Measurements from ENCODE around the gene HLA-DOB. TPM values are rescaled to one million over a fixed set of nuclear protein-coding genes. Genes with fewer than 3 reads are reported as not detected.

The HLA-DOB gene
- total and polyA plus RNA-seq, 12 donors: 0.28 to 1.6 (median 0.66) TPM; not detected in 4

DNA sequence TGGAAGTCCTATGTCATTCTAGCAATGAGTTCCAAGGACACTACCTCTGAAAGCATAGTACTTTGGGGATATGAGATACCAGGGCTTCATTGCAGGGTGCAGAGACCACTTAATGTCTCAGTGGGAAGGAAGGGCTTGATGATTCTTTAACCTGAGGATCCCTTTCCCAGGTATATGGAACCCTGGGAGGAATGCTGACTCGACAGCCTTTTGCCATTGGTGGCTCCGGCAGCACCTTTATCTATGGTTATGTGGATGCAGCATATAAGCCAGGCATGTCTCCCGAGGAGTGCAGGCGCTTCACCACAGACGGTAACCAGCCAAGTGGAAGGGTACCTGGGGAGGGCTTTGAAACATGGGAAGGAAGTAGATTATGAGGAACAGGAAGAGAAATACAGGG lies 41.4 kb upstream of the HLA-DOB start:
- 77 to 91% (median 90%) methylated on average over 4 to 5 of the region's 5 CpGs for WGBS, 4 donors
- no peaks in the 10 kb centered on the region for H3K9me3 ChIP-seq (replicated peaks in 1 of 3)
- H3K4me3 ChIP-seq: no peak overlapping the region
- intact Hi-C loops (cut with DNase I): no loop called here
- no peaks in the 10 kb centered on the region for H3K27me3 ChIP-seq
- peaks cover 3 to 9% of the 10 kb centered on the region in 2 donors for H3K4me1 ChIP-seq (replicated peaks in 1 of 2)
- no peak for DNase-seq
- TF ChIP-seq, protein P1, sequence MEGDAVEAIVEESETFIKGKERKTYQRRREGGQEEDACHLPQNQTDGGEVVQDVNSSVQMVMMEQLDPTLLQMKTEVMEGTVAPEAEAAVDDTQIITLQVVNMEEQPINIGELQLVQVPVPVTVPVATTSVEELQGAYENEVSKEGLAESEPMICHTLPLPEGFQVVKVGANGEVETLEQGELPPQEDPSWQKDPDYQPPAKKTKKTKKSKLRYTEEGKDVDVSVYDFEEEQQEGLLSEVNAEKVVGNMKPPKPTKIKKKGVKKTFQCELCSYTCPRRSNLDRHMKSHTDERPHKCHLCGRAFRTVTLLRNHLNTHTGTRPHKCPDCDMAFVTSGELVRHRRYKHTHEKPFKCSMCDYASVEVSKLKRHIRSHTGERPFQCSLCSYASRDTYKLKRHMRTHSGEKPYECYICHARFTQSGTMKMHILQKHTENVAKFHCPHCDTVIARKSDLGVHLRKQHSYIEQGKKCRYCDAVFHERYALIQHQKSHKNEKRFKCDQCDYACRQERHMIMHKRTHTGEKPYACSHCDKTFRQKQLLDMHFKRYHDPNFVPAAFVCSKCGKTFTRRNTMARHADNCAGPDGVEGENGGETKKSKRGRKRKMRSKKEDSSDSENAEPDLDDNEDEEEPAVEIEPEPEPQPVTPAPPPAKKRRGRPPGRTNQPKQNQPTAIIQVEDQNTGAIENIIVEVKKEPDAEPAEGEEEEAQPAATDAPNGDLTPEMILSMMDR (IDR thresholded peaks at IDR 0.05): no peak
- TF ChIP-seq POLR2A (IDR thresholded peaks at IDR 0.05): no peak
- peaks cover 0 to 25% of the 10 kb centered on the region in 2 donors for H3K36me3 ChIP-seq (replicated peaks in 1 of 2)
- no peak overlapping the region for H3K27ac ChIP-seq

DNA sequence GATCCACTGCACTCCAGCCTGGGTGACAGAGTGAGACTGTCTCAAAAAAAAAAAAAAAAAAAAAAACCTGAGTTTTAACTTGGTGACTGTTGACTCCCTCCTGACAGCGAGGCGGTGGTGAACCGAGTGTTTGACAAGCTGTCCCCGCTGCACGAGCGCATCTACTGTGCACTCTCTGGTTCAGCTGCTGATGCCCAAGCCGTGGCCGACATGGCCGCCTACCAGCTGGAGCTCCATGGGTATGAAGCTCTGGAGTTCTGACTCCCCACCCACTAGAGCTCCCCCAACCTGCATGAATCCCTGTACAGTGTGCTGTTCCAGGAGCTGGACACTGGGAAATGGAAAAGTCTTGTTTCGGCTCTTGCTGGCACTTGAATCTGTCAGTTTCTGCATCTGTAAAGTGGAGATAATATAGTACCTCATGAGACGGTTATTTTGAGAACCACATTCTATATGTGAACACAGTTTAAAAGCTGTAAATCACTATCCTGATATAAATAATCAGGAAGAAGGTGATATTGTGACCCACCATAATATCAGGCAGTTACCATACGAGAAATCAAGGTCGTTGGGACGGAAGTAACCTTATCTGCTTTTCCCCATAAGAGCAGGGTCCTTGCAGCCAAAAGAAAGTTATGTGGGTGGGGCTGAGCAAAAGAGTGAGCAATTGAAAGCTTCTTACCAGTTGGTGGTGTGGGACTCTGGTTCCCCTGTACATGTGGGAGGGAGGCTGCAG lies 40.5 kb upstream of the HLA-DOB start:
- no peak for DNase-seq
- WGBS, 4 donors: 79 to 86% (median 82%) methylated on average over 13 to 14 of the region's 14 CpGs

DNA sequence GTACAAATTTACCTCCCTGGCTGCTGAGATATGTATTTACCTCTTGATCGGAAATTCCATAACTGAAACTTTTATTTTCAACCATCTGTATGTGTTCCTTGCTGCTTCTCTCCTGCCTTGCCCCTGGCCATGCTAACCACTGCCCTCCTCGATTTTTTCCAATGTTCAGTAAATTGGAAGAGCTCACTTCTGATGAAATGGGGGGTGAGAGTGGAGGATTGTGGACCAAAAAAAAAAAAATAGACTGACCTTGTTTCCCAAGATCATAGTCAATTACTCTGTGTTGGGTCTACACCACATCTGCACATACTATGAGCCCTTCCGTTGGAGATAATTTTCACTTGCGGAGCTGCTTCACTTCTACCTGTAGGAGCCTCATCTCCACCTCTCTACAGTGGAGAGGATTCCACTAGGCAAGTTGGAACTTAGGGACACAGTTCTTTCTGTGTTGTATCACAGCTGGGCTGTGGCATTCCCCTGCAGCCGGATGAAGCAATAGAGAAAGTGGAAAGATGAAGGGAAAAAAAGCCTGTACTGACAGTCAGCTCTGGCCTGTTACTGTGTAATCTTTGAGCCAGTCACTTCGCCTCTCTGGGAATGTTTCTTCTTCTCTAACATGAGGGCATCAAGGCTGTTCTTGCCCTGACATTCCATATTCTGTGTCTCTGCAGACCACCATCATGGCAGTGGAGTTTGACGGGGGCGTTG lies 38.8 kb upstream of the HLA-DOB start:
- intact Hi-C loops (cut with DNase I): no loop called here
- TF ChIP-seq POLR2A (IDR thresholded peaks at IDR 0.05): no peak
- TF ChIP-seq, protein P1 (IDR thresholded peaks at IDR 0.05): no peak
- 80 to 88% (median 82%) methylated on average over 8 of the region's 8 CpGs for WGBS, 4 donors
- Histone ChIP-seq H3K9me3 (replicated peaks in 1 of 3) (no peaks in the 10 kb centered on the region), H3K27ac (peak overlapping the region in 2 of 5 donors; percentile 91 to 96), H3K4me3 (no peak overlapping the region), H3K36me3 (replicated peaks in 1 of 2) (peaks cover 0 to 37% of the 10 kb centered on the region in 2 donors), H3K4me1 (replicated peaks in 1 of 2) (peaks cover 14 to 23% of the 10 kb centered on the region in 2 donors), H3K27me3 (no peaks in the 10 kb centered on the region)
- no peak for DNase-seq

More for the DNA sequence above, 40.5 kb upstream of the HLA-DOB start:
- TF ChIP-seq, protein P1 (IDR thresholded peaks at IDR 0.05): no peak
- TF ChIP-seq POLR2A (IDR thresholded peaks at IDR 0.05): no peak
- intact Hi-C loops (cut with DNase I): no loop called here
- H3K4me3 ChIP-seq: no peak overlapping the region
- peaks cover 0 to 25% of the 10 kb centered on the region in 2 donors for H3K36me3 ChIP-seq (replicated peaks in 1 of 2)
- H3K27me3 ChIP-seq: no peaks in the 10 kb centered on the region
- H3K27ac ChIP-seq: no peak overlapping the region
- peaks cover 8 to 11% of the 10 kb centered on the region in 2 donors for H3K4me1 ChIP-seq (replicated peaks in 1 of 2)
- no peaks in the 10 kb centered on the region for H3K9me3 ChIP-seq (replicated peaks in 1 of 3)

DNA sequence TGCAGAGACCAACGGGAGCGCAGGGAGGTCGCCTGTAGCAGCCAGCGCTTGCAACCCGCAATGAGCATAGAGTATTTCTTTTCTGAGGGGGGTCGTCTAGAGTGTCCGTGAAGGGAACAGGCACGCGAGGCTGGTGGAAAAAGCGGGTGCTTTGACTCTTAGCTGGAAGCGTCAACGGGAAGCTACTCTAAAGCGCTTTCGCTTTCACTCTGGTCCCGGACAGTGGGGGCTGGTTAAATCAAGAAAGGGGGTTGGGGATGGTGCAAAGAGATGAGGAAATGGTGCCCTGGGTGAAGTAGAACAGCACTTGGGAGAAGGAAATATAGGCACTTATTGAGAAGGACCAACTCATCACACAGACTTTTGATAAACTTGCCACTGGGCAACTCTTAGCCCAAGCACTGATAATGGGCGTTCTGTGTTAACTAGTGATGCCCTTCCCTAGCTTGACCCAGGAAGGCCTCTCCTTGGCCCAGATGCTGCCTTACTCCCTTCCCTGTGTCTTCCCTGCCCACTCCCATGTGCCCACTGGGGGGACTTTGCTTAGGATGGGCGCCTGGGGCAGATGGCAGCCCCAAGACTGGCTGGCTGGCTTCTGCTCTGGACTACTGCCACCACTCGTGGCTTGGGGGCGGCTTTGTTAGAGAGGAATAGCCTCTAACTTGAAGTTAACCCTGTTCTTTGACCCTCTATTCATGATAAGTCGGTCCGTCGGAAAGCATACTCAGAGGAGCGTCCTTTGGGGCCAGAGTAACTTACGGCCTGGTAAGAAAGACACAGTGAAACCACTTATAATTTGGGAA lies 37.8 kb upstream of the HLA-DOB start:
- Histone ChIP-seq H3K9me3 (replicated peaks in 1 of 3) (no peaks in the 10 kb centered on the region), H3K4me3 (peak overlapping the region; percentile 35 to 92 (median 58)), H3K27ac (peak overlapping the region; percentile 91 to 98 (median 96)), H3K27me3 (no peaks in the 10 kb centered on the region), H3K36me3 (replicated peaks in 1 of 2) (peaks cover 0 to 43% of the 10 kb centered on the region in 2 donors), H3K4me1 (replicated peaks in 1 of 2) (peaks cover 14 to 23% of the 10 kb centered on the region in 2 donors)
- WGBS, 4 donors: 11 to 20% (median 13%) methylated on average over 16 to 24 of the region's 24 CpGs
- TF ChIP-seq POLR2A (IDR thresholded peaks at IDR 0.05): no peak
- TF ChIP-seq, protein P1 (IDR thresholded peaks at IDR 0.05): peak in 1 of 6 experiments; percentile 9
- intact Hi-C loops (cut with DNase I): no loop called here
- peak in 5 of 7 donors; percentile 46 to 79 (median 62) for DNase-seq

Measured in adrenal gland (tissue), 12 donors.